H1 (cell line): ENCODE data around the gene TTC13. TPM values are rescaled to one million over a fixed set of nuclear protein-coding genes. Genes with fewer than 3 reads are reported as not detected.

ENCODE experiments used
- CTCF ChIA-PET: fragments of 300-600 bp; sonication (Branson Sonifier 250); formaldehyde crosslinking; loops from one replicate; lab custom pipeline; 2021; ENCODE audit not compliant: partially characterized antibody; lab: Charles Lee
- POLR2A ChIA-PET: fragments of 300-600 bp; sonication (Branson Sonifier 250); formaldehyde crosslinking; loops from one replicate; lab custom pipeline; 2021; ENCODE audit warnings: inconsistent platforms; ENCODE audit not compliant: partially characterized antibody; lab: Charles Lee
- DNase-seq, 2 experiments: peaks; one replicate each; pipeline versions ENCODE4 v3.0.0 to v3.0.0-alpha.2; 2010 to 2022; ENCODE audit warnings: low spot score in 2 of 2, low read depth in 1 of 2, mixed read lengths in 1 of 2
- FAIRE-seq: peaks from 2 replicates; lab custom pipeline; 2011; peaks lifted over from hg19 to GRCh38; lab: Jason Lieb, UNC
- H2AFZ ChIP-seq: 2 replicates; pipeline ENCODE4 v1.8.1; 2012; ENCODE audit warnings: low read length, inconsistent platforms
- H2AK5ac ChIP-seq: 2 replicates; pipeline ENCODE4 v1.6.1; 2013; ENCODE audit warnings: low read depth, low read length
- H2BK120ac ChIP-seq: replicated peaks from 2 replicates; pipeline ENCODE3; 2013; ENCODE audit warnings: low read depth, low read length, inconsistent platforms
- H2BK12ac ChIP-seq: 2 replicates; pipeline ENCODE4 v1.6.1; 2013; ENCODE audit warnings: low read depth, low read length
- H2BK15ac ChIP-seq: 2 replicates; pipeline ENCODE4 v1.6.1; 2013; ENCODE audit warnings: low read length
- H2BK20ac ChIP-seq: 2 replicates; pipeline ENCODE4 v1.6.1; 2013; ENCODE audit warnings: low read length
- H2BK5ac ChIP-seq: 2 replicates; pipeline ENCODE4 v1.6.1; 2013; ENCODE audit warnings: low read depth, low read length
- H3K14ac ChIP-seq: 2 replicates; pipeline ENCODE4 v1.6.1; 2013; ENCODE audit warnings: inconsistent platforms; ENCODE audit not compliant: insufficient read length
- H3K18ac ChIP-seq: 2 replicates; pipeline ENCODE4 v1.6.1; 2013; ENCODE audit warnings: low read length; ENCODE audit errors: extremely low read depth
- H3K23ac ChIP-seq: 2 replicates; pipeline ENCODE4 v1.6.1; 2013; ENCODE audit warnings: inconsistent platforms; ENCODE audit not compliant: insufficient read length
- H3K23me2 ChIP-seq: 2 replicates; pipeline ENCODE4 v1.6.1; 2013; ENCODE audit warnings: low read depth, low read length
- H3K27ac ChIP-seq: 2 replicates; pipeline ENCODE4 v1.6.1; 2011; ENCODE audit warnings: low read depth, low read length, inconsistent platforms
- H3K27me3 ChIP-seq, 4 experiments: replicated peaks in 1 of 4; 1 replicate in 1 of 4; 2 replicates in 3 of 4; pipeline versions ENCODE4 v1.6.1 to v1.8.1; 2011 to 2013; ENCODE audit warnings: low read length in 3 of 4, mild to moderate bottlenecking in 3 of 4, inconsistent platforms in 2 of 4, mixed read lengths in 2 of 4, moderate library complexity in 1 of 4; ENCODE audit not compliant: control insufficient read depth in 3 of 4, insufficient read depth in 3 of 4; ENCODE audit errors: extremely low read depth in 1 of 4
- H3K36me3 ChIP-seq, 4 experiments: 2 replicates each; pipeline versions ENCODE4 v1.6.1 to v1.8.1; 2011 to 2013; ENCODE audit warnings: mild to moderate bottlenecking in 4 of 4, low read length in 3 of 4, moderate library complexity in 2 of 4, control low read depth in 1 of 4, inconsistent platforms in 1 of 4; ENCODE audit not compliant: insufficient read depth in 4 of 4, control insufficient read depth in 2 of 4
- H3K4ac ChIP-seq: replicated peaks from 2 replicates; pipeline ENCODE3; 2013; ENCODE audit warnings: low read length, low read depth, mixed read lengths, inconsistent platforms; ENCODE audit not compliant: insufficient read length
- H3K4me1 ChIP-seq, 4 experiments: replicated peaks in 1 of 4; 1 replicate in 1 of 4; 2 replicates in 3 of 4; pipeline versions ENCODE4 v1.6.1 to v1.8.1; 2011 to 2013; ENCODE audit warnings: low read length in 3 of 4, inconsistent platforms in 2 of 4, mixed read lengths in 1 of 4; ENCODE audit not compliant: insufficient read depth in 4 of 4, control insufficient read depth in 3 of 4
- H3K4me2 ChIP-seq, 2 experiments: 2 replicates each; pipeline versions ENCODE4 v1.6.1 to v1.8.1; 2011 to 2013; ENCODE audit warnings: low read depth in 2 of 2, low read length in 2 of 2, control low read depth in 1 of 2, inconsistent platforms in 1 of 2, mild to moderate bottlenecking in 1 of 2; ENCODE audit not compliant: insufficient read depth in 1 of 2
- H3K4me3 ChIP-seq, 4 experiments: fragments of 200-600, 300-600 bp in 1 of 4; sonication (generic), shearing (Covaris generic), sonication (Bioruptor Twin) in 1 of 4; 2 replicates each; pipeline versions ENCODE4 v1.5.1 to v1.8.1; 2011 to 2016; ENCODE audit warnings: low read length in 4 of 4, low read depth in 3 of 4, control low read depth in 2 of 4, inconsistent platforms in 2 of 4, mild to moderate bottlenecking in 2 of 4, mixed read lengths in 1 of 4, moderate library complexity in 1 of 4; ENCODE audit not compliant: insufficient read depth in 2 of 4; ENCODE audit errors: extremely low read depth in 1 of 4
- H3K56ac ChIP-seq: replicated peaks from 2 replicates; pipeline ENCODE3; 2013; ENCODE audit warnings: low read depth, mild to moderate bottlenecking, mixed read lengths, low read length, inconsistent platforms; ENCODE audit not compliant: insufficient read length
- H3K79me1 ChIP-seq: 2 replicates; pipeline ENCODE4 v1.6.1; 2013; ENCODE audit warnings: low read depth, low read length, control low read depth
- H3K79me2 ChIP-seq, 2 experiments: 2 replicates each; pipeline versions ENCODE4 v1.6.1 to v1.8.1; 2012 to 2013; ENCODE audit warnings: low read length in 2 of 2, mild to moderate bottlenecking in 2 of 2, inconsistent platforms in 1 of 2; ENCODE audit not compliant: insufficient read depth in 2 of 2, control insufficient read depth in 1 of 2
- H3K9ac ChIP-seq, 4 experiments: replicated peaks in 1 of 4; 1 replicate in 1 of 4; 2 replicates in 3 of 4; pipeline versions ENCODE4 v1.6.1 to v1.8.1; 2011 to 2013; ENCODE audit warnings: low read depth in 3 of 4, low read length in 3 of 4, control low read depth in 2 of 4, mild to moderate bottlenecking in 2 of 4, moderate library complexity in 2 of 4, inconsistent platforms in 1 of 4; ENCODE audit errors: extremely low read depth in 1 of 4
- H3K9me3 ChIP-seq, 2 experiments: 2 replicates each; pipeline versions ENCODE4 v1.6.1 to v1.8.1; 2012 to 2013; ENCODE audit warnings: mild to moderate bottlenecking in 2 of 2, moderate library complexity in 2 of 2, control low read depth in 1 of 2, inconsistent platforms in 1 of 2, low read depth in 1 of 2, low read length in 1 of 2, mixed read lengths in 1 of 2; ENCODE audit not compliant: insufficient read depth in 2 of 2
- H4K20me1 ChIP-seq, 2 experiments: replicated peaks in 1 of 2; 2 replicates each; pipeline versions ENCODE3 to v1.8.1; 2011 to 2013; ENCODE audit warnings: inconsistent platforms in 2 of 2, low read length in 2 of 2, mild to moderate bottlenecking in 1 of 2; ENCODE audit not compliant: insufficient read depth in 2 of 2, control insufficient read depth in 1 of 2
- H4K5ac ChIP-seq: 2 replicates; pipeline ENCODE4 v1.6.1; 2013; ENCODE audit warnings: low read length, low read depth, mixed read lengths, inconsistent platforms; ENCODE audit not compliant: insufficient read length
- H4K8ac ChIP-seq: 2 replicates; pipeline ENCODE4 v1.8.0; 2013; ENCODE audit warnings: mild to moderate bottlenecking, moderate library complexity, low read length, inconsistent platforms; ENCODE audit not compliant: insufficient read depth; ENCODE audit errors: extremely low read depth
- H4K91ac ChIP-seq: replicated peaks from 2 replicates; pipeline ENCODE3; 2013; ENCODE audit warnings: low read length, mixed read lengths, inconsistent platforms; ENCODE audit not compliant: insufficient read length
- KDM4A ChIP-seq: IDR thresholded peaks from one replicate; pipeline ENCODE4 v1.7.1; 2012; ENCODE audit warnings: low read depth, mild to moderate bottlenecking, moderate library complexity, low read length, inconsistent platforms; ENCODE audit not compliant: severe bottlenecking
- RXRA ChIP-seq: IDR thresholded peaks from 2 replicates; pipeline ENCODE4 v1.6.1; 2011; ENCODE audit warnings: low read depth, mild to moderate bottlenecking, low read length, moderate library complexity; ENCODE audit not compliant: insufficient read depth
- SUZ12 ChIP-seq: fragments of 200-600 bp; sonication (generic); IDR thresholded peaks from 2 replicates; pipeline ENCODE4 v1.6.1; 2012; ENCODE audit warnings: mild to moderate bottlenecking, inconsistent platforms, low read length, moderate library complexity, mixed read lengths
- TCF12 ChIP-seq: IDR thresholded peaks from 2 replicates; pipeline ENCODE4 v1.6.1; 2011; ENCODE audit warnings: low read depth, mild to moderate bottlenecking, low read length
- WGBS, 2 experiments: shearing (Covaris generic) in 1 of 2; methylation state at CpG; one replicate each; pipeline versions ENCODE4 v1.1.6 to v1.1.7; 2013 to 2015; ENCODE audit warnings: low lambda C conversion rate in 2 of 2, mixed read lengths in 2 of 2, inconsistent platforms in 1 of 2, low coverage in 1 of 2, missing lambda C conversion rate in 1 of 2; ENCODE audit not compliant: insufficient replicate concordance in 2 of 2, insufficient coverage in 1 of 2, insufficient read length in 1 of 2; ENCODE audit errors: extremely low coverage in 1 of 2, missing lambda C conversion rate in 1 of 2; 5-methylcytosine and 5-hydroxymethylcytosine counted together
- polyA plus RNA-seq, 7 experiments: library from polyadenylated mRNA; depleted of rRNA in 3 of 7; stranded (reverse) in 5 of 7; unstranded in 2 of 7; fragments of >200 nt in 5 of 7; fragments of 200-250 nt in 2 of 7; gene quantifications; 1 replicate in 5 of 7; 2 replicates in 1 of 7; 4 replicates in 1 of 7; pipeline versions ENCODE4 v1.2.1 to v1.2.3, GENCODE V29; 2011 to 2013; ENCODE audit warnings: missing spikeins in 2 of 7, mixed read lengths in 2 of 7
- total RNA-seq: library from RNA; stranded (reverse); fragmentation: NEBNext Ultra II Directional; extraction: Animal tissue kit (Norgen Biotek cat#: 25700); gene quantifications from 2 replicates; pipeline ENCODE4 v1.2.1, GENCODE V29; 2021
- TF ChIP-seq, protein P1 (sequence below): IDR thresholded peaks from 2 replicates; pipeline ENCODE4 v1.6.1; 2011; ENCODE audit warnings: low read depth, mild to moderate bottlenecking, low read length; ENCODE audit not compliant: insufficient read depth

Gene TTC13
- total and polyA plus RNA-seq, 2 of the 8 experiments (the other 6 are each of a cell fraction or from before 2014, with no cell fraction given) = 3.1 to 7.1 TPM

GRCh38 chr1:230883967-230884366 is 94.7 kb downstream of the TTC13 start:
- no peaks in the 10 kb centered on the region for H4K20me1 ChIP-seq
- TF ChIP-seq SUZ12 = no peak
- TF ChIP-seq TCF12 = no peak
- no peak for TF ChIP-seq KDM4A
- TF ChIP-seq RXRA = no peak
- TF ChIP-seq, protein P1, sequence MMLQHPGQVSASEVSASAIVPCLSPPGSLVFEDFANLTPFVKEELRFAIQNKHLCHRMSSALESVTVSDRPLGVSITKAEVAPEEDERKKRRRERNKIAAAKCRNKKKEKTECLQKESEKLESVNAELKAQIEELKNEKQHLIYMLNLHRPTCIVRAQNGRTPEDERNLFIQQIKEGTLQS = no peak
- no peak overlapping the region for H2BK5ac ChIP-seq
- H2AK5ac ChIP-seq = no peak overlapping the region
- DNase-seq (no peak), FAIRE-seq (no peak)
- H3K18ac ChIP-seq = no peak overlapping the region
- H3K23ac ChIP-seq = no peak overlapping the region
- no peak overlapping the region for H3K27ac ChIP-seq
- H3K56ac ChIP-seq = no peak overlapping the region
- CTCF ChIA-PET = no interaction called here
- H4K91ac ChIP-seq = no peak overlapping the region
- no peaks in the 10 kb centered on the region for H3K9me3 ChIP-seq
- no peak overlapping the region for H2BK15ac ChIP-seq
- POLR2A ChIA-PET = interaction anchor here (0.9 to 1.3 kb wide), 2 partner anchors 15 kb away, joined by 3 to 6 read pairs; no protein-coding TSS in a partner anchor
- H3K9ac ChIP-seq = no peak overlapping the region
- H2BK12ac ChIP-seq = no peak overlapping the region
- no peak overlapping the region for H3K14ac ChIP-seq
- H2BK20ac ChIP-seq = no peak overlapping the region
- no peaks in the 10 kb centered on the region for H3K79me2 ChIP-seq
- H3K4ac ChIP-seq = no peak overlapping the region
- H3K4me2 ChIP-seq = no peak overlapping the region
- no peak overlapping the region for H2AFZ ChIP-seq
- no peaks in the 10 kb centered on the region; a peak in 1 of 7 replicates for H3K4me1 ChIP-seq
- no peaks in the 10 kb centered on the region for H3K23me2 ChIP-seq
- no peak overlapping the region for H4K8ac ChIP-seq
- H3K4me3 ChIP-seq = no peak overlapping the region
- H3K36me3 ChIP-seq = no peaks in the 10 kb centered on the region
- H2BK120ac ChIP-seq = no peak overlapping the region
- no peaks in the 10 kb centered on the region for H3K79me1 ChIP-seq
- 84% methylated on average over 4 of the region's 4 CpGs; no CpG with 5 or more reads in 1 of the 2 experiments for WGBS, 2 experiments
- H4K5ac ChIP-seq = no peak overlapping the region
- H3K27me3 ChIP-seq = no peaks in the 10 kb centered on the region
